Neural progenitor cell (in vitro differentiated cells): ENCODE data around the gene HSD11B1L.

Source experiments
- CTCF ChIP-seq: fragments of 200-600 bp; sonication (generic); IDR thresholded peaks from 2 replicates; pipeline ENCODE4 v1.5.1; 2017; ENCODE audit warnings: antibody characterized with exemption, mild to moderate bottlenecking
- EZH2phosphoT487 ChIP-seq: fragments of 200-600 bp; sonication (generic); IDR thresholded peaks from 2 replicates; pipeline ENCODE4 v1.6.1; 2017; ENCODE audit warnings: antibody characterized with exemption

DNA sequence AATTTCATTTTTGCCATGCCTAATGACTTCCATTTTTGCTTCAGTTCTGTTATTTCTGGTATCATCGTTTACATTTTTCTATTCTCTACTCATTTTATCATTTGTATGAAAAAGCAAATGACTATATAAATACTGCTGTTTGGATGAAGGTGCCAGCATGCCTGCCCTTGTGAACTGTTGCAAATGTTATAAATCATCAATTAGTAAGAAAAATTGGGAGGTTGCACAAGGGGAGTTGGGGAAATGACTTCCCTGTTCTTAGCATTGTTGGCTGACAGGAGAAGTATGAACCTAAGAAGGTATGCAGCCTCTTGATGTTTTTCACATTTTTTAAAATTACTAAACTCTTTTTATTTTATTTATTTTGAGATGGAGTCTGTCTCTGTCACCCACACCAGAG is 42.9 kb upstream of the HSD11B1L start:
- TF ChIP-seq CTCF (no peak), EZH2phosphoT487 (no peak)
